ENCODE data around the gene FXYD5. TPM values are rescaled to one million over a fixed set of nuclear protein-coding genes. Genes with fewer than 3 reads are reported as not detected.
A peak's percentile ranks its signal among the peaks of the same experiment; 100 is the strongest.

Gene FXYD5
- total and polyA plus RNA-seq, 9 of the 15 experiments (the other 6 are each of a cell fraction or from before 2014, with no cell fraction given) = 104 to 537 (median 174) TPM

GRCh38 chr19:35140962-35141836 lies 13.3 kb upstream of the FXYD5 start (continued):
- TF ChIP-seq ZNF511 (CRISPR knock-in tag; IDR thresholded peaks at IDR 0.05) (peak; percentile 25; the same call in 1 of the 2 replicates), ZNF449 (CRISPR knock-in tag; IDR thresholded peaks at IDR 0.05) (no peak), POLR2A (conservative IDR thresholded peaks at IDR 0.05) (no peak), ATF4 (CRISPR knock-in tag; IDR thresholded peaks at IDR 0.05) (no peak), GTF2E2 (tag; IDR thresholded peaks at IDR 0.05) (no peak), POLR2G (IDR thresholded peaks at IDR 0.05; ENCODE audit: low read depth, low read length) (peak; percentile 61), ZNF780A (CRISPR knock-in tag; IDR thresholded peaks at IDR 0.05) (no peak), WHSC1 (IDR thresholded peaks at IDR 0.05; ENCODE audit: low read length) (no peak), ATF7 (IDR thresholded peaks at IDR 0.05) (no peak), ZNF277 (CRISPR knock-in tag; IDR thresholded peaks at IDR 0.05; ENCODE audit: borderline replicate concordance) (no peak), ZBTB1 (CRISPR knock-in tag; IDR thresholded peaks at IDR 0.05; ENCODE audit: borderline replicate concordance, low read depth) (no peak), E2F4 (CRISPR knock-in tag; IDR thresholded peaks at IDR 0.05; ENCODE audit: low read depth) (no peak), CREB3 (tag; conservative IDR thresholded peaks at IDR 0.05; ENCODE audit: low read depth) (no peak), ZNF561 (CRISPR knock-in tag; conservative IDR thresholded peaks at IDR 0.05) (no peak), STAG1 (CRISPR knock-in tag; IDR thresholded peaks at IDR 0.05; ENCODE audit: borderline replicate concordance) (peak; percentile 18), ZNF778 (CRISPR knock-in tag; IDR thresholded peaks at IDR 0.05) (no peak), KAT2B (IDR thresholded peaks at IDR 0.05; ENCODE audit: low read depth, low read length) (no peak), ZNF589 (CRISPR knock-in tag; IDR thresholded peaks at IDR 0.05; ENCODE audit: low read depth) (no peak), SAFB2 (IDR thresholded peaks at IDR 0.05; ENCODE audit: borderline replicate concordance, low read depth, low read length, severe bottlenecking) (no peak), ZNF696 (CRISPR knock-in tag; conservative IDR thresholded peaks at IDR 0.05) (no peak)
